IPS DF 4.7 (cell line): ENCODE results near the gene RBBP4.
A peak's percentile ranks its signal among the peaks of the same experiment; 100 is the strongest.
"Not testable (repeated sequence)": the region's sequence is repeated elsewhere in the genome, so short reads cannot be mapped to it uniquely, and the experiment has no call there.

ENCODE experiments used
- DNase-seq: peaks from one replicate; pipeline ENCODE4 v3.0.0-alpha.2; 2013; ENCODE audit warnings: low spot score; ENCODE audit errors: extremely low read depth

RBBP4 gene

GRCh38 chr1:32650752-32651460 lies at the start of gene RBBP4:
RBBP4 (plus strand) TSS chr1:32651208; CDS start chr1:32651307, 99 bp downstream.
- peak; percentile 78 for DNase-seq

GRCh38 chr1:32605711-32606424 lies 45.1 kb upstream of the RBBP4 start:
- no peak for DNase-seq

GRCh38 chr1:32606565-32607371 lies 44.2 kb upstream of the RBBP4 start:
- no peak for DNase-seq

- no peak for DNase-seq
These were observed 41.8 kb upstream of the RBBP4 start for GRCh38 chr1:32609180-32609579.

- DNase-seq = no peak
These were observed 39.2 kb upstream of the RBBP4 start for GRCh38 chr1:32611859-32612188.

- no peak for DNase-seq
These were observed 38.7 kb upstream of the RBBP4 start for GRCh38 chr1:32612189-32612881.

GRCh38 chr1:32613472-32613871 lies 37.5 kb upstream of the RBBP4 start:
- DNase-seq = no peak

- no peak for DNase-seq
These were observed 32.3 kb upstream of the RBBP4 start for GRCh38 chr1:32618673-32619221.

GRCh38 chr1:32619701-32620485 lies 31.1 kb upstream of the RBBP4 start:
- DNase-seq = no peak

- no peak for DNase-seq
These were observed 28.8 kb upstream of the RBBP4 start for GRCh38 chr1:32622205-32622604.

GRCh38 chr1:32622806-32623681 lies 28.0 kb upstream of the RBBP4 start:
- no peak for DNase-seq

- no peak for DNase-seq
These were observed 27.2 kb upstream of the RBBP4 start for GRCh38 chr1:32623775-32624174.

- no peak for DNase-seq
These were observed 24.8 kb upstream of the RBBP4 start for GRCh38 chr1:32626176-32626575.

- DNase-seq = no peak
These were observed 23.3 kb upstream of the RBBP4 start for GRCh38 chr1:32627596-32628162.

GRCh38 chr1:32630173-32630572 lies 20.8 kb upstream of the RBBP4 start:
- not testable (repeated sequence) for DNase-seq

- DNase-seq = no peak
These were observed 18.2 kb upstream of the RBBP4 start for GRCh38 chr1:32632829-32633228.

GRCh38 chr1:32635508-32636277 lies 15.3 kb upstream of the RBBP4 start:
- no peak for DNase-seq

- no peak for DNase-seq
These were observed 13.9 kb upstream of the RBBP4 start for GRCh38 chr1:32636914-32637645.
